ENCODE results near the gene VILL.
A peak's percentile ranks its signal among the peaks of the same experiment; 100 is the strongest.

VILL gene

GRCh38 chr3:38002291-38002876 is 11.8 kb downstream of the VILL start:
- no peak for DNase-seq

- DNase-seq = no peak
These were observed 12.4 kb downstream of the VILL start for GRCh38 chr3:38002940-38003339.

GRCh38 chr3:38003371-38003816 is 12.8 kb downstream of the VILL start:
- DNase-seq = peak; percentile 81

- no peak for DNase-seq
These were observed 13.3 kb downstream of the VILL start for GRCh38 chr3:38003817-38004414.

- DNase-seq = peak; percentile 67
These were observed 14.0 kb downstream of the VILL start for GRCh38 chr3:38004415-38005075.

GRCh38 chr3:38005076-38006020 is 14.8 kb downstream of the VILL start:
- no peak for DNase-seq

GRCh38 chr3:38006031-38006430 is 15.4 kb downstream of the VILL start:
- no peak for DNase-seq

- DNase-seq = no peak
These were observed 15.9 kb downstream of the VILL start for GRCh38 chr3:38006445-38006995.

GRCh38 chr3:38007754-38008090 is 17.1 kb downstream of the VILL start:
- DNase-seq = no peak

- DNase-seq = no peak
These were observed 17.7 kb downstream of the VILL start for GRCh38 chr3:38008191-38008701.

GRCh38 chr3:38008971-38009580 is 18.5 kb downstream of the VILL start:
- no peak for DNase-seq

GRCh38 chr3:38009807-38010591 is 19.4 kb downstream of the VILL start:
- DNase-seq = no peak

GRCh38 chr3:38011111-38011510 is 20.5 kb downstream of the VILL start:
- DNase-seq = no peak

- no peak for DNase-seq
These were observed 24.9 kb downstream of the VILL start for GRCh38 chr3:38015485-38015884.

- DNase-seq = no peak
These were observed 25.4 kb downstream of the VILL start for GRCh38 chr3:38015984-38016383.

GRCh38 chr3:38016410-38016809 is 25.8 kb downstream of the VILL start:
- no peak for DNase-seq

- DNase-seq = no peak
These were observed 26.4 kb downstream of the VILL start for GRCh38 chr3:38016847-38017444.

- DNase-seq = no peak
These were observed 27.1 kb downstream of the VILL start for GRCh38 chr3:38017445-38018295.

GRCh38 chr3:38018296-38019266 is 28.0 kb downstream of the VILL start:
- DNase-seq = no peak

Measured in stimulated activated CD8-positive, alpha-beta memory T cell treated with anti-CD3 and anti-CD28 coated beads, Interleukin-4, amount 100 ng/mL, for 48 hours (primary cell).